ENCODE measurements around the gene NDUFS6.

- no peak for TF ChIP-seq POLR2AphosphoS5 (IDR thresholded peaks at IDR 0.05; ENCODE audit: insufficient read depth in 1 of 2, low read depth in 1 of 2)
- TF ChIP-seq POLR2A (IDR thresholded peaks at IDR 0.05): no peak
- TF ChIP-seq CTCF (IDR thresholded peaks at IDR 0.05): no peak
These were observed 22.3 kb downstream of the NDUFS6 start for GRCh38 chr5:1823381-1824034.

All from vagina (tissue), 2 donors.